ENCODE measurements around the gene GPR68. TPM values are rescaled to one million over a fixed set of nuclear protein-coding genes. Genes with fewer than 3 reads are reported as not detected.

The GPR68 gene
- total RNA-seq, 4 donors from 2014 or later: 0.21 to 4.1 (median 0.52) TPM

DNA sequence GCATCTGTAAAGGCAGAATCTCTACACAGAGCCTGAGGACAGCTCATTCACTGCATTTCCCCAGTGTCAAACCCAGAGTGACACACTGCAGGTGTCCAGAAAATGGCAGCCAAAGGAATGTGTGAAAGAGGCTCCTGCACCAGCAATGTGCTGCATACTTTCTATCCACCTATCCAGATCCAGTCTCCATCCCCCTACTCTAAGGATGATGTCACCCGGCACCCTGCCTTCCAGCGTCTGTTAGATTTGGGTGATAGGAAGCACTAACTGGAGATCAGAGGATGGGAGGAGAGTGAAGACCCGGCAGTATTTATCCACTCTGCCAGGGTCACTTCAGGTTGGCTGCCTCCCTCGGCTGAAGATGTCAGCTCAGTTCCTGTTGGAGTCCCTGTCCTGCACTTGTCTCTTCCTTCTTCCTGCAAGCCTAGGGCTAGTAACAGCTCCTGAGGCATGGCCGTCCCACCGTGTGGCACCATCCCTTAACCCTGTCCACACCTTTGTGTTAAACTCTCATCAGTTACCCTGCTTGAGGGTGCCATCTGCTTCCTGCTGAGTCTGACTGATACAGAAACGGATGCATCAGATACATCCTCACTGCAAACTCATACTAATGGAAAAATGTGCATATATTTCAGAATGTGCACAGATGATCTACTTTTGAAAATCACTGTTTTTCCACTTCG lies 13.0 kb upstream of the GPR68 start:
- Histone ChIP-seq H3K27me3 (peaks cover 0 to 44% of the 10 kb centered on the region in 2 donors), H3K36me3 (no peaks in the 10 kb centered on the region), H3K4me1 (peaks cover 0 to 13% (median 9%) of the 10 kb centered on the region in 4 donors), H3K27ac (no peak overlapping the region), H3K4me3 (no peak overlapping the region), H3K9me3 (no peaks in the 10 kb centered on the region)
- WGBS, 2 donors: 46% methylated on average over 8 of the region's 8 CpGs
- no peak for DNase-seq (ENCODE audit: low spot score in 2 of 2)
- TF ChIP-seq EP300 (IDR thresholded peaks at IDR 0.05) (no peak), POLR2A (IDR thresholded peaks at IDR 0.05) (no peak)
- TF ChIP-seq, protein P1, sequence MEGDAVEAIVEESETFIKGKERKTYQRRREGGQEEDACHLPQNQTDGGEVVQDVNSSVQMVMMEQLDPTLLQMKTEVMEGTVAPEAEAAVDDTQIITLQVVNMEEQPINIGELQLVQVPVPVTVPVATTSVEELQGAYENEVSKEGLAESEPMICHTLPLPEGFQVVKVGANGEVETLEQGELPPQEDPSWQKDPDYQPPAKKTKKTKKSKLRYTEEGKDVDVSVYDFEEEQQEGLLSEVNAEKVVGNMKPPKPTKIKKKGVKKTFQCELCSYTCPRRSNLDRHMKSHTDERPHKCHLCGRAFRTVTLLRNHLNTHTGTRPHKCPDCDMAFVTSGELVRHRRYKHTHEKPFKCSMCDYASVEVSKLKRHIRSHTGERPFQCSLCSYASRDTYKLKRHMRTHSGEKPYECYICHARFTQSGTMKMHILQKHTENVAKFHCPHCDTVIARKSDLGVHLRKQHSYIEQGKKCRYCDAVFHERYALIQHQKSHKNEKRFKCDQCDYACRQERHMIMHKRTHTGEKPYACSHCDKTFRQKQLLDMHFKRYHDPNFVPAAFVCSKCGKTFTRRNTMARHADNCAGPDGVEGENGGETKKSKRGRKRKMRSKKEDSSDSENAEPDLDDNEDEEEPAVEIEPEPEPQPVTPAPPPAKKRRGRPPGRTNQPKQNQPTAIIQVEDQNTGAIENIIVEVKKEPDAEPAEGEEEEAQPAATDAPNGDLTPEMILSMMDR (IDR thresholded peaks at IDR 0.05): no peak

GRCh38 chr14:91256661-91257060 lies 12.2 kb upstream of the GPR68 start:
- H3K27ac ChIP-seq: no peak overlapping the region
- no peaks in the 10 kb centered on the region for H3K9me3 ChIP-seq
- 33 to 44% methylated on average over 1 of the region's 1 CpG for WGBS, 2 donors
- H3K4me1 ChIP-seq: peaks cover 0 to 13% (median 9%) of the 10 kb centered on the region in 4 donors
- no peak overlapping the region for H3K4me3 ChIP-seq
- TF ChIP-seq, protein P1 (IDR thresholded peaks at IDR 0.05): no peak
- TF ChIP-seq POLR2A (IDR thresholded peaks at IDR 0.05): no peak
- no peak for DNase-seq (ENCODE audit: low spot score in 2 of 2)
- peaks cover 0 to 48% of the 10 kb centered on the region in 2 donors for H3K27me3 ChIP-seq
- no peaks in the 10 kb centered on the region for H3K36me3 ChIP-seq

GRCh38 chr14:91255026-91255695 lies 10.7 kb upstream of the GPR68 start:
- no peak overlapping the region for H3K4me3 ChIP-seq
- peaks cover 0 to 49% of the 10 kb centered on the region in 2 donors for H3K27me3 ChIP-seq
- no peaks in the 10 kb centered on the region for H3K36me3 ChIP-seq
- peaks cover 0 to 16% (median 9%) of the 10 kb centered on the region in 4 donors for H3K4me1 ChIP-seq
- H3K27ac ChIP-seq: no peak overlapping the region
- WGBS, 2 donors: 62 to 75% methylated on average over 9 of the region's 9 CpGs
- no peaks in the 10 kb centered on the region for H3K9me3 ChIP-seq
- TF ChIP-seq EP300 (IDR thresholded peaks at IDR 0.05): no peak
- TF ChIP-seq, protein P1 (IDR thresholded peaks at IDR 0.05): no peak
- no peak for TF ChIP-seq POLR2A (IDR thresholded peaks at IDR 0.05)
- no peak for DNase-seq (ENCODE audit: low spot score in 2 of 2)

DNA sequence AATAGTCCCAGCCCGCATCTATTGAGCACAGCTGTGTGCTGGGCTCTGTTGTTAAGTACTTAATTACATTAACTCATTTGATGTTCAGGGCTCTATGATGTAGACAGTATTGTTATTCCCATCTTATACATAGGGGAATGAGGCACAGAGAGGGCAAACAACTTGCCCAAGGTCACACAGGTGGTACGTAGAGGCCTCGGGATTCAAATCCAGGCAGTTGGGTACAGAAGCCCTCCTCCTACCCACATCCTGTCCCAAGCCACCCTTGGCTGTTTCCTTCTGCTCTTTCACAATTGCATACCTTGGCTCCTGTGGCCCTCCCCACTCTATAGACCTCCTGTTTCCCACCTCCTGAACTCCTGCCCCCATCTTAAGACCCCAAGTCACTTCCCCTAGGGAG lies 10.0 kb upstream of the GPR68 start:
- Histone ChIP-seq H3K9me3 (no peaks in the 10 kb centered on the region), H3K4me3 (no peak overlapping the region), H3K36me3 (no peaks in the 10 kb centered on the region), H3K27ac (no peak overlapping the region), H3K4me1 (peaks cover 0 to 22% (median 9%) of the 10 kb centered on the region in 4 donors), H3K27me3 (peaks cover 0 to 44% of the 10 kb centered on the region in 2 donors)
- TF ChIP-seq EP300 (IDR thresholded peaks at IDR 0.05) (no peak), POLR2A (IDR thresholded peaks at IDR 0.05) (no peak)
- TF ChIP-seq, protein P1 (IDR thresholded peaks at IDR 0.05): no peak
- no peak for DNase-seq (ENCODE audit: low spot score in 2 of 2)
- WGBS, 2 donors: 84 to 86% methylated on average over 3 of the region's 3 CpGs

DNA sequence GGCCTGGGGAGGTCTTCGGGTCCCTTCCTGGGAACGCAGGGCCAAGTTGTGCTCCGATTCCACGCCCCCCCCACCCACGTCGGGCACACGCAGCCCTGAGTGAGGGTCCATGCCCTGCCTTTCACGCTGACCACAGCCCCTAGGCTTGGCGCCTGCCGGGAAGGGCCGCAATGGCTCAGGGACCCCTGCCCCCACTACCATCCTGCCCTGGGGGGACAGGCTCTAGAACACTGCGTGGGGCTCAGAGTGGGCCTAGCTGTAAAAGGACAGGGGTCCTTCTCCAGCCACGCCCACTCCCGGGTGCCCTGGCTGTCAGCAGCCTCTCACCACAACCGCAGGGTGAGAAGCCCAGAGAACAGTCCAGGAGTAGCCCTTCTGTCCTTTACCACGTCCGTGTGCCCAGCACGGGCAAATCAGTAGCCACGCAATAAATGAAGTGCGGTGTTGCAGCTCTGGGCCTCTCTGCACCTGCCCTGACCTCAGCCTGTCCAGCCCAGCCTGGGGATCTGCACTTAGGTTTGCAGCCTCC lies 9.4 kb upstream of the GPR68 start:
- peaks cover 0 to 38% of the 10 kb centered on the region in 2 donors for H3K27me3 ChIP-seq
- H3K4me1 ChIP-seq: peaks cover 0 to 22% (median 9%) of the 10 kb centered on the region in 4 donors
- no peaks in the 10 kb centered on the region for H3K36me3 ChIP-seq
- DNase-seq (ENCODE audit: low spot score in 2 of 2): no peak
- no peaks in the 10 kb centered on the region for H3K9me3 ChIP-seq
- H3K4me3 ChIP-seq: peak overlapping the region in 3 of 4 donors; percentile 22 to 57 (median 42)
- WGBS, 2 donors: 44 to 51% methylated on average over 7 to 18 of the region's 20 CpGs
- TF ChIP-seq POLR2A (IDR thresholded peaks at IDR 0.05) (no peak), EP300 (IDR thresholded peaks at IDR 0.05) (no peak)
- TF ChIP-seq, protein P1 (IDR thresholded peaks at IDR 0.05): no peak
- H3K27ac ChIP-seq: peak overlapping the region in 1 of 4 donors; percentile 62
